RWPE1 (cell line): ENCODE results near the gene ATP5MC2.

Source experiments
- CTCF ChIA-PET: fragments of 350-600 bp; sonication (Branson Sonifier 250); formaldehyde crosslinking; extraction: SDS; loops from one replicate; lab custom pipeline; 2021; lab: Yijun Ruan, JAX
- POLR2A ChIA-PET: fragments of 400-600 bp; formaldehyde crosslinking; extraction: SDS; loops from one replicate; lab custom pipeline; 2020; ENCODE audit warnings: antibody characterized with exemption; ENCODE audit not compliant: low non-redundant PET; lab: Yijun Ruan, JAX
- DNase-seq: peaks from one replicate; pipeline ENCODE4 v3.0.0; 2012; ENCODE audit warnings: low spot score
- H3K27ac ChIP-seq: fragments of 450-650 bp; 2 replicates; pipeline ENCODE4 v1.5.1; 2017
- CTCF ChIP-seq: fragments of 450-650 bp; conservative IDR thresholded peaks from 2 replicates; pipeline ENCODE4 v1.5.1; 2017; ENCODE audit warnings: low read depth, mild to moderate bottlenecking

ATP5MC2 gene

GRCh38 chr12:53624458-53624857 lies 51.4 kb downstream of the ATP5MC2 start:
- no peak for TF ChIP-seq CTCF
- H3K27ac ChIP-seq: no peak overlapping the region
- no peak for DNase-seq
- ChIA-PET POLR2A (interaction anchor here (0.7 kb wide), 1 partner anchor 1376 kb away, joined by 4 read pairs; no protein-coding TSS in a partner anchor), CTCF (interaction anchor here (0.7 to 1.4 kb wide), 3 partner anchors 9 to 627 kb away, joined by 3 to 4 read pairs (median 3); partner anchors contain the start of gene ATP5MC2)

- TF ChIP-seq CTCF: no peak
- H3K27ac ChIP-seq: no peak overlapping the region
- POLR2A ChIA-PET: interaction anchor here (0.7 kb wide), 1 partner anchor 1375 kb away, joined by 4 read pairs; no protein-coding TSS in a partner anchor
- CTCF ChIA-PET: interaction anchor here (0.9 to 1.4 kb wide), 2 partner anchors 9 to 52 kb away, joined by 3 to 4 read pairs; partner anchors contain the start of gene ATP5MC2
- no peak for DNase-seq
Measured at GRCh38 chr12:53623548-53624385, 52.1 kb downstream of the ATP5MC2 start.

GRCh38 chr12:53622724-53623123 lies 53.2 kb downstream of the ATP5MC2 start:
- ChIA-PET POLR2A (interaction anchor here (0.6 kb wide), 2 partner anchors 37 to 50 kb away, joined by 3 read pairs; no protein-coding TSS in a partner anchor), CTCF (interaction anchor here (0.8 kb wide), 1 partner anchor 27 kb away, joined by 5 read pairs; no protein-coding TSS in a partner anchor)
- H3K27ac ChIP-seq: peak overlapping the region; percentile 31
- no peak for TF ChIP-seq CTCF
- DNase-seq: no peak

GRCh38 chr12:53618275-53618674 lies 57.6 kb downstream of the ATP5MC2 start:
- DNase-seq: no peak
- TF ChIP-seq CTCF: no peak
- H3K27ac ChIP-seq: peak overlapping the region; percentile 37
- POLR2A ChIA-PET: no interaction called here
- CTCF ChIA-PET: interaction anchor here (0.8 kb wide), 1 partner anchor 69 kb away, joined by 9 read pairs; no protein-coding TSS in a partner anchor

GRCh38 chr12:53617700-53618099 lies 58.2 kb downstream of the ATP5MC2 start:
- no peak for TF ChIP-seq CTCF
- ChIA-PET CTCF (interaction anchor here (0.8 kb wide), 1 partner anchor 69 kb away, joined by 9 read pairs; no protein-coding TSS in a partner anchor), POLR2A (no interaction called here)
- no peak for DNase-seq
- no peak overlapping the region for H3K27ac ChIP-seq

- H3K27ac ChIP-seq: peak overlapping the region; percentile 42
- POLR2A ChIA-PET: no interaction called here
Measured at GRCh38 chr12:53616950-53617349, 58.9 kb downstream of the ATP5MC2 start.

More at GRCh38 chr12:53616950-53617349, 58.9 kb downstream of the ATP5MC2 start:
- TF ChIP-seq CTCF: no peak
- CTCF ChIA-PET: no interaction called here
- no peak for DNase-seq
